Measurements from ENCODE around the gene SLC24A3.

The SLC24A3 gene

DNA sequence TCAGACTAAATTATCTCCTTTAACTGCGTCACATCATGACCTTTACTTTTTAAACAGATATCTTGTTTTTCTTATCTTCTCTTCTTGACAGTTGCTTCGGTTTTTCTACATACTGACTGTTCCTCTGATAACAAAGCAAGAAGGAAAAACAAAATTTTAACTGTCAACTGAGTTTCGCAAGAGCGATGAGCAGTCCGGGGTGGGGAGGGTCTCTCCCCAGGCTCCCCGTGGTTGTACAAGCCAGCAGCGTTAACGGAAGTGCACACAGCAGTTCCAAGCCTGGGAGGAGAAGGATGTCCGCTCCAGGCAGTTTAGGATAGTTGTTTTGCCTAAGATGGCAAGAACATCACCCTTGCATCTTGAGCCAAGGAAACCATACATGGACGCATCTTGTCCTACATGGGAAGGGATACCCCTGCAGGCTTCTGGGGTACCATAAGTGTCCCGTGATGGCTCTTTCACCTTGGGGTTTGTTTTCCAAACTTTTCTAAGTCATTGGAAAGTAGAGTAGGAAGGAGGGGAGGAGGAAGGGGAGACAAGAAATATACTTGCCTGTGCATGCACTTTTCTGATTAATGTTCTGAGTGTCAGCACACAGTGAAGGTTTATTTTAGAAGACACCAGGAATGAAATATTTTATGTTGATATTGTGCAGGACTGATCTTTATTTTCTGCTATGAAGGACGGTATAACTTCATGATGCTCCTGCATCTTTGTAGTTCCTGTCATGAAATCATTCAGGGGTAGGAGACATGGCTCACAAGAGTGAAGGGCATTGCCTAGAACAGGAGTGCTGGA, 20.8 kb downstream of the SLC24A3 start:
- H3K27me3 ChIP-seq (ENCODE audit: control insufficient read depth, low read length) = no peaks in the 10 kb centered on the region
- H3K27ac ChIP-seq (ENCODE audit: low read depth, low read length) = no peak overlapping the region
- H4K20me1 ChIP-seq (ENCODE audit: control insufficient read depth, insufficient read depth, low read depth, low read length) = no peaks in the 10 kb centered on the region
- no peaks in the 10 kb centered on the region for H3K4me1 ChIP-seq (ENCODE audit: control insufficient read depth, low read length)
- no peaks in the 10 kb centered on the region for H3K9me3 ChIP-seq (ENCODE audit: control insufficient read depth, insufficient read depth, low read length)
- no peaks in the 10 kb centered on the region for H3K36me3 ChIP-seq (ENCODE audit: control insufficient read depth, low read length)
- no peaks in the 10 kb centered on the region for H3F3A ChIP-seq (ENCODE audit: control insufficient read depth, insufficient read depth)
- H3K79me2 ChIP-seq (ENCODE audit: control insufficient read depth, low read length) = no peaks in the 10 kb centered on the region
- no peaks in the 10 kb centered on the region for H3K9me2 ChIP-seq (replicated peaks; ENCODE audit: control insufficient read depth, low read length)
- no peak overlapping the region for H3K4me2 ChIP-seq (ENCODE audit: low read length)
- no peak overlapping the region for H3K4me3 ChIP-seq (ENCODE audit: low read length)
- no peak for TF ChIP-seq EZH2phosphoT487 (IDR thresholded peaks at IDR 0.05; ENCODE audit: borderline replicate concordance, low read length)
- TF ChIP-seq, protein P1, sequence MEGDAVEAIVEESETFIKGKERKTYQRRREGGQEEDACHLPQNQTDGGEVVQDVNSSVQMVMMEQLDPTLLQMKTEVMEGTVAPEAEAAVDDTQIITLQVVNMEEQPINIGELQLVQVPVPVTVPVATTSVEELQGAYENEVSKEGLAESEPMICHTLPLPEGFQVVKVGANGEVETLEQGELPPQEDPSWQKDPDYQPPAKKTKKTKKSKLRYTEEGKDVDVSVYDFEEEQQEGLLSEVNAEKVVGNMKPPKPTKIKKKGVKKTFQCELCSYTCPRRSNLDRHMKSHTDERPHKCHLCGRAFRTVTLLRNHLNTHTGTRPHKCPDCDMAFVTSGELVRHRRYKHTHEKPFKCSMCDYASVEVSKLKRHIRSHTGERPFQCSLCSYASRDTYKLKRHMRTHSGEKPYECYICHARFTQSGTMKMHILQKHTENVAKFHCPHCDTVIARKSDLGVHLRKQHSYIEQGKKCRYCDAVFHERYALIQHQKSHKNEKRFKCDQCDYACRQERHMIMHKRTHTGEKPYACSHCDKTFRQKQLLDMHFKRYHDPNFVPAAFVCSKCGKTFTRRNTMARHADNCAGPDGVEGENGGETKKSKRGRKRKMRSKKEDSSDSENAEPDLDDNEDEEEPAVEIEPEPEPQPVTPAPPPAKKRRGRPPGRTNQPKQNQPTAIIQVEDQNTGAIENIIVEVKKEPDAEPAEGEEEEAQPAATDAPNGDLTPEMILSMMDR (IDR thresholded peaks at IDR 0.05; ENCODE audit: low read depth, low read length, poor library complexity, severe bottlenecking) = no peak

DNA sequence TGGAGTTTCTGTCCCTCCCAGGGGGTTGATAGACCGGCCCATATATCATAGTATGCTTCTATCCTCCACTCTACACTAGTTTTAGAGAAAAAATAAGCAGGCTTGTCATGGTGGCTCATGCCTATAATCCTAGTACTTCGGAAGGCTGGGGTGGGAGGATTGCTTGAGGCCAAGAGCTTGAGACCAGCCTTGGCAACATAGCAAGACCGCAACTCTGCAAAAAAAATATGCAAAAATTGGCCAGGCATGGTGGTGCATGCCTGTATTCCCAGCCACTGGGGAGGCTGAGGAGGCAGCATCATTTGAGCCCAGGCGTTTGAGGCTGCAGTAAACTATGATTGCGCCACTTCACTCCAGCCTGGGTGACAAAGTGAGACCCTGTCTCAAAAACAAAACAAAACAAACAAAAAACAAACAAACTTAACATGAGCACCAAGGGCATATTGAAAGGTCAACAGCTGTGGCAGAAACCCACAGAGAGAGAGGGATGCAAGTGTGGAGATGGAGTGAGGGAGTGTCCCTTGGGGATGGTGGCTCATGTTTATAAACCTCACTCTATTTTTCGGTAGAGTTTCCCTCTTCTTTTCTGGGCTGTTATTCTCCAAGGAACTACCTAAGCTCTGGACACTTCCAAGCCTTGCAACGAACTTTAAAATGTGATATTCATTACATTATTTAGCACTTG, 24.1 kb downstream of the SLC24A3 start:
- Histone ChIP-seq H3F3A (ENCODE audit: control insufficient read depth, insufficient read depth) (no peaks in the 10 kb centered on the region), H3K27me3 (ENCODE audit: control insufficient read depth, low read length) (no peaks in the 10 kb centered on the region), H3K79me2 (ENCODE audit: control insufficient read depth, low read length) (no peaks in the 10 kb centered on the region), H3K4me2 (ENCODE audit: low read length) (no peak overlapping the region), H3K36me3 (ENCODE audit: control insufficient read depth, low read length) (no peaks in the 10 kb centered on the region), H3K4me1 (ENCODE audit: control insufficient read depth, low read length) (no peaks in the 10 kb centered on the region), H3K9me3 (ENCODE audit: control insufficient read depth, insufficient read depth, low read length) (no peaks in the 10 kb centered on the region), H3K9me2 (replicated peaks; ENCODE audit: control insufficient read depth, low read length) (no peaks in the 10 kb centered on the region), H4K20me1 (ENCODE audit: control insufficient read depth, insufficient read depth, low read depth, low read length) (no peaks in the 10 kb centered on the region), H3K27ac (ENCODE audit: low read depth, low read length) (no peak overlapping the region), H3K4me3 (ENCODE audit: low read length) (no peak overlapping the region)
- TF ChIP-seq, protein P1 (IDR thresholded peaks at IDR 0.05; ENCODE audit: low read depth, low read length, poor library complexity, severe bottlenecking) = no peak
- no peak for TF ChIP-seq EZH2phosphoT487 (IDR thresholded peaks at IDR 0.05; ENCODE audit: borderline replicate concordance, low read length)

DNA sequence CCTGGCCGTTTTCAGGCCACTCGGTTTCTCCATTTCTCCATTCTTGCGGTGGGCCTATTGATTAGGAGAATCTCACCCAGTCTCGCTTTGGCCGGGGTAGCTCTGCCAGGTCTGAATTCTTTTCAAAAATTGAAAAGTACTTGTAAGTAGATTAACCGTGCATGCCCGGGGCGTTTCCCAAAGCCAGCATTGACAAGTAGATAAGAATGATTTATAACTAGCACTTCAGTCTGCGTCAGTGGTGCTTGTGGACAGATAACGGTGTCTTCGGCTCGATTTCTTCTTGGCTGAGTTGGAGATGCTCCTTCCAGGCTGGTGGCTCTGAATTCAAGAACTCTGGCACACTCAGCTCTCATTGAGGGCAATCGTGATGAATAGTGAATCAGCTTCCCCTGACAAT, 29.0 kb downstream of the SLC24A3 start:
- Histone ChIP-seq H3K36me3 (ENCODE audit: control insufficient read depth, low read length) (no peaks in the 10 kb centered on the region), H3K4me1 (ENCODE audit: control insufficient read depth, low read length) (no peaks in the 10 kb centered on the region), H3K4me3 (ENCODE audit: low read length) (no peak overlapping the region), H3K9me3 (ENCODE audit: control insufficient read depth, insufficient read depth, low read length) (no peaks in the 10 kb centered on the region), H3K4me2 (ENCODE audit: low read length) (no peak overlapping the region), H3K27me3 (ENCODE audit: control insufficient read depth, low read length) (no peaks in the 10 kb centered on the region), H4K20me1 (ENCODE audit: control insufficient read depth, insufficient read depth, low read depth, low read length) (no peaks in the 10 kb centered on the region), H3K27ac (ENCODE audit: low read depth, low read length) (no peak overlapping the region), H3K9me2 (replicated peaks; ENCODE audit: control insufficient read depth, low read length) (no peaks in the 10 kb centered on the region), H3F3A (ENCODE audit: control insufficient read depth, insufficient read depth) (no peaks in the 10 kb centered on the region), H3K79me2 (ENCODE audit: control insufficient read depth, low read length) (no peaks in the 10 kb centered on the region)
- TF ChIP-seq, protein P1 (IDR thresholded peaks at IDR 0.05; ENCODE audit: low read depth, low read length, poor library complexity, severe bottlenecking) = no peak
- no peak for TF ChIP-seq EZH2phosphoT487 (IDR thresholded peaks at IDR 0.05; ENCODE audit: borderline replicate concordance, low read length)

Data from DOHH2 (cell line).